Measurements from ENCODE around the gene PPAT. TPM values are rescaled to one million over a fixed set of nuclear protein-coding genes. Genes with fewer than 3 reads are reported as not detected.

PPAT gene
- total RNA-seq, 1 donor from 2014 or later, result 42.2 TPM

GRCh38 chr4:56408978-56409377, 26.4 kb downstream of the PPAT start:
- H3K36me3 Mint-ChIP-seq (ENCODE audit: low read depth, unreplicated experiment), result peaks cover 2% of the 10 kb centered on the region
- no peaks in the 10 kb centered on the region for H3K9me3 Mint-ChIP-seq (ENCODE audit: unreplicated experiment)
- no peaks in the 10 kb centered on the region for H3K27me3 ChIP-seq (ENCODE audit: insufficient read depth, low read length)
- no peak overlapping the region for H3K4me3 ChIP-seq (ENCODE audit: insufficient read depth, low read depth, low read length)
- H3K27ac Mint-ChIP-seq (ENCODE audit: unreplicated experiment), result no peak overlapping the region
- TF ChIP-seq, protein P1, sequence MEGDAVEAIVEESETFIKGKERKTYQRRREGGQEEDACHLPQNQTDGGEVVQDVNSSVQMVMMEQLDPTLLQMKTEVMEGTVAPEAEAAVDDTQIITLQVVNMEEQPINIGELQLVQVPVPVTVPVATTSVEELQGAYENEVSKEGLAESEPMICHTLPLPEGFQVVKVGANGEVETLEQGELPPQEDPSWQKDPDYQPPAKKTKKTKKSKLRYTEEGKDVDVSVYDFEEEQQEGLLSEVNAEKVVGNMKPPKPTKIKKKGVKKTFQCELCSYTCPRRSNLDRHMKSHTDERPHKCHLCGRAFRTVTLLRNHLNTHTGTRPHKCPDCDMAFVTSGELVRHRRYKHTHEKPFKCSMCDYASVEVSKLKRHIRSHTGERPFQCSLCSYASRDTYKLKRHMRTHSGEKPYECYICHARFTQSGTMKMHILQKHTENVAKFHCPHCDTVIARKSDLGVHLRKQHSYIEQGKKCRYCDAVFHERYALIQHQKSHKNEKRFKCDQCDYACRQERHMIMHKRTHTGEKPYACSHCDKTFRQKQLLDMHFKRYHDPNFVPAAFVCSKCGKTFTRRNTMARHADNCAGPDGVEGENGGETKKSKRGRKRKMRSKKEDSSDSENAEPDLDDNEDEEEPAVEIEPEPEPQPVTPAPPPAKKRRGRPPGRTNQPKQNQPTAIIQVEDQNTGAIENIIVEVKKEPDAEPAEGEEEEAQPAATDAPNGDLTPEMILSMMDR (IDR thresholded peaks at IDR 0.05; ENCODE audit: insufficient read depth, low read depth, low read length), result no peak
- TF ChIP-seq EZH2 (IDR thresholded peaks at IDR 0.05; ENCODE audit: insufficient read depth, low read length), result no peak
- no peak overlapping the region for H3K4me2 ChIP-seq (ENCODE audit: low read length)
- peaks cover 9% of the 10 kb centered on the region for H3K4me1 Mint-ChIP-seq (ENCODE audit: low read depth, unreplicated experiment)
- FAIRE-seq, result no peak
- no peak overlapping the region for H3K9ac ChIP-seq (ENCODE audit: low read length)
- no peak overlapping the region for H3K27ac ChIP-seq (ENCODE audit: low read depth, low read length)
- peaks cover 12% of the 10 kb centered on the region for H3K4me1 ChIP-seq (ENCODE audit: insufficient read depth, low read length)
- no peaks in the 10 kb centered on the region for H3K9me3 ChIP-seq (ENCODE audit: insufficient read depth, low read depth, low read length)
- H3K4me3 Mint-ChIP-seq (ENCODE audit: unreplicated experiment), result no peak overlapping the region
- no peak for DNase-seq (ENCODE audit: low read depth)
- H2AFZ ChIP-seq (ENCODE audit: low read depth, low read length), result no peak overlapping the region
- peaks cover 43% of the 10 kb centered on the region for H3K79me2 ChIP-seq (ENCODE audit: insufficient read depth, low read length)
- no peaks in the 10 kb centered on the region for H4K20me1 ChIP-seq (ENCODE audit: insufficient read depth, low read length)
- H3K27me3 Mint-ChIP-seq (ENCODE audit: low read depth, unreplicated experiment), result no peaks in the 10 kb centered on the region
- H3K36me3 ChIP-seq (ENCODE audit: insufficient read depth, low read length), result peaks cover 7% of the 10 kb centered on the region

GRCh38 chr4:56406151-56406550, 29.3 kb downstream of the PPAT start:
- Histone ChIP-seq H3K27ac (ENCODE audit: low read depth, low read length) (no peak overlapping the region), H3K79me2 (ENCODE audit: insufficient read depth, low read length) (peaks cover 21% of the 10 kb centered on the region), H3K27me3 (ENCODE audit: insufficient read depth, low read length) (no peaks in the 10 kb centered on the region), H3K9me3 (ENCODE audit: insufficient read depth, low read depth, low read length) (no peaks in the 10 kb centered on the region), H2AFZ (ENCODE audit: low read depth, low read length) (no peak overlapping the region), H3K9ac (ENCODE audit: low read length) (no peak overlapping the region), H3K4me2 (ENCODE audit: low read length) (no peak overlapping the region), H3K4me1 (ENCODE audit: insufficient read depth, low read length) (peaks cover 12% of the 10 kb centered on the region), H3K36me3 (ENCODE audit: insufficient read depth, low read length) (peaks cover 7% of the 10 kb centered on the region), H4K20me1 (ENCODE audit: insufficient read depth, low read length) (no peaks in the 10 kb centered on the region), H3K4me3 (ENCODE audit: insufficient read depth, low read depth, low read length) (no peak overlapping the region)
- Mint-ChIP-seq H3K4me3 (ENCODE audit: unreplicated experiment) (no peak overlapping the region), H3K27me3 (ENCODE audit: low read depth, unreplicated experiment) (no peaks in the 10 kb centered on the region), H3K9me3 (ENCODE audit: unreplicated experiment) (no peaks in the 10 kb centered on the region), H3K4me1 (ENCODE audit: low read depth, unreplicated experiment) (peaks cover 6% of the 10 kb centered on the region), H3K27ac (ENCODE audit: unreplicated experiment) (no peak overlapping the region), H3K36me3 (ENCODE audit: low read depth, unreplicated experiment) (peaks cover 2% of the 10 kb centered on the region)
- DNase-seq (ENCODE audit: low read depth) (no peak), FAIRE-seq (no peak)
- TF ChIP-seq EZH2 (IDR thresholded peaks at IDR 0.05; ENCODE audit: insufficient read depth, low read length), result no peak
- TF ChIP-seq, protein P1 (IDR thresholded peaks at IDR 0.05; ENCODE audit: insufficient read depth, low read depth, low read length), result no peak

GRCh38 chr4:56405016-56405415, 30.4 kb downstream of the PPAT start:
- Mint-ChIP-seq H3K9me3 (ENCODE audit: unreplicated experiment) (no peaks in the 10 kb centered on the region), H3K27me3 (ENCODE audit: low read depth, unreplicated experiment) (no peaks in the 10 kb centered on the region), H3K4me1 (ENCODE audit: low read depth, unreplicated experiment) (peaks cover 4% of the 10 kb centered on the region), H3K36me3 (ENCODE audit: low read depth, unreplicated experiment) (peaks cover 2% of the 10 kb centered on the region), H3K4me3 (ENCODE audit: unreplicated experiment) (no peak overlapping the region), H3K27ac (ENCODE audit: unreplicated experiment) (no peak overlapping the region)
- Histone ChIP-seq H3K4me2 (ENCODE audit: low read length) (no peak overlapping the region), H3K4me1 (ENCODE audit: insufficient read depth, low read length) (peaks cover 6% of the 10 kb centered on the region), H3K4me3 (ENCODE audit: insufficient read depth, low read depth, low read length) (no peak overlapping the region), H4K20me1 (ENCODE audit: insufficient read depth, low read length) (no peaks in the 10 kb centered on the region), H3K27ac (ENCODE audit: low read depth, low read length) (no peak overlapping the region), H3K79me2 (ENCODE audit: insufficient read depth, low read length) (peaks cover 17% of the 10 kb centered on the region), H2AFZ (ENCODE audit: low read depth, low read length) (no peak overlapping the region), H3K36me3 (ENCODE audit: insufficient read depth, low read length) (peaks cover 14% of the 10 kb centered on the region), H3K9me3 (ENCODE audit: insufficient read depth, low read depth, low read length) (no peaks in the 10 kb centered on the region), H3K9ac (ENCODE audit: low read length) (no peak overlapping the region), H3K27me3 (ENCODE audit: insufficient read depth, low read length) (no peaks in the 10 kb centered on the region)
- TF ChIP-seq EZH2 (IDR thresholded peaks at IDR 0.05; ENCODE audit: insufficient read depth, low read length), result no peak
- TF ChIP-seq, protein P1 (IDR thresholded peaks at IDR 0.05; ENCODE audit: insufficient read depth, low read depth, low read length), result no peak
- DNase-seq (ENCODE audit: low read depth) (no peak), FAIRE-seq (no peak)

All from astrocyte (in vitro differentiated cells and primary cell).